Measurements from ENCODE around the gene EYA2.
"Not testable (repeated sequence)": the region's sequence is repeated elsewhere in the genome, so short reads cannot be mapped to it uniquely, and the experiment has no call there.

The EYA2 gene

DNA sequence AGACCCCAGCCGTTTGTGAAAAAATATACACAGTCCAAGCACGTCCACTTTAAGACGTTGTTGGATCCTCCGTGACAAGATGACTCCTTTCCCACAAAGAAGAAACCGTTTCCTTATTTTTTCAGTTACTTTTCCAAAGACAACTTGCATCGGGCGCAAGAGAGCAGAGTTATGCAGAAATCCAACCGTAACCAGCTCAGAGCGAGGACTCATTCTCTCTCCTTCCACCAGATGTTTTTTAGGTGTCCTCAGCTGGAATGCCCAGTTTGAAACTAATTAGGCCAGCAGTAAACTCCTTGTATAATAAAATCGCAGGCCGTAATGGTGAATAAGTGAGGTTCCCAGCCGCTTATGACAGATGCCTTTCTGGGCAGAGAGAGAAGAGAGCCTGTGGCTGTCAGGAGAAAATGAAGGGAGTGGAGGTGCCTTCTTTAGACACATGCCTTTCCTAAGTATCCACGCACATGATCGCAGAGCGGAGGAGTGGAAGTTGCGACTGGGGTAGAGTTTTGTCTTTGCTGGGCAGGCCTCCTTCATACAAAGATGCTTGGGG is 2.8 kb downstream of the EYA2 start:
- DNase-seq, result no peak

DNA sequence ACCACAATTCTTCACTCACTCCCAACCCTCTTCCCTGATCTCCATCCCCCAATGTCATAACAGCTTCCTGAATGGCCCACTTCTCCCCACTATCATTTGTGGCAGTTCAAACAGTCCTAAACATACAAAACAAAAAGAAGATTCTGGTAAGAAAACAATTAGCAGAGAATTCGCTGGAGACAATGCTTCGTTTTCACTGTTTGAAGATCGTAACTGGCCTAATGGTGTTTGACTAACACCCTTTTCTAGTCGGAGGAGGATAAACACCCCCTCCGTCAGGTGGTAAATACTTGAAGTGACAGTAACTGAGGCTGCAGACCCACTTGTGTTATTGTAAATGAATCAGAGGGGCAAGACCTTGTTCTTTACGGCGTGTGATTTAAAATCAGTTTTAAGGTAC is 3.8 kb downstream of the EYA2 start:
- no peak for DNase-seq

DNA sequence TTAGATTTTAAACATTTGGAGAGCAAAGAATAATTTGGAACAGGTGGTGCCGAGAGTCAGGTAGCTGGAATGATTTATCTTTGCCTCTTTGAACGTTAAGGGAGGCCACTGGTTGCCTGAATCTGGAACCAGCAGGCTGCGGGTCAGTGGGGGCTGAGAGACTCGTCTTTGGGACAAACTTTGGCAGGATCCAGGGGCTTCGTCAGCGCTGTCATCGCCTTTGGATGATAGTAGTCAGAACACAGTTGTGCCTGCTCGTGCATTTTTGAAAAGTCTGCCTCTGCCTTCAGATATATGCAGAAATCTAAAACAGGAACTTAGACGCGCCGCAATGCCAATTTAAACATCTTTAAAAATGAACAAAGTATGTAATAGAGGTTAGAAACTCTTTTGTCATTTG is 5.0 kb downstream of the EYA2 start:
- DNase-seq, result no peak

DNA sequence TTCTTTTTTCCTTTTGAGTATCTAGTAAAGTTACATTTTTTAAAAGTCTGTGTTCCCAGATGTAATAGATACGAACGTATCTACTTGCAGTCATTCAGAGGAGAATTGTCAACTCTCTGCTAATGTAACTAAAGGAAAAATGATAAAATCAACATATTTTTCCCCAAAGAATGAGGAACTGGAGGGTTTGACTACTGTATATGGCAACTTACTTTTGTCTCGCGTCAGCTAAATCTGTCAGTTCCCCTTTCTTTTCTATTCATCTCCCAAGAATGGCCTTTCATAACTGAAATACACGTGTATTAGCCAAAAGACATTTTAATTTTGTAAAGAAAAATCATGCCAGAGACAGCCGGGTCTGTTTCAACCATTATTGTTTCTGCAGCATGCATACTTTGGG is 5.4 kb downstream of the EYA2 start:
- no peak for DNase-seq

DNA sequence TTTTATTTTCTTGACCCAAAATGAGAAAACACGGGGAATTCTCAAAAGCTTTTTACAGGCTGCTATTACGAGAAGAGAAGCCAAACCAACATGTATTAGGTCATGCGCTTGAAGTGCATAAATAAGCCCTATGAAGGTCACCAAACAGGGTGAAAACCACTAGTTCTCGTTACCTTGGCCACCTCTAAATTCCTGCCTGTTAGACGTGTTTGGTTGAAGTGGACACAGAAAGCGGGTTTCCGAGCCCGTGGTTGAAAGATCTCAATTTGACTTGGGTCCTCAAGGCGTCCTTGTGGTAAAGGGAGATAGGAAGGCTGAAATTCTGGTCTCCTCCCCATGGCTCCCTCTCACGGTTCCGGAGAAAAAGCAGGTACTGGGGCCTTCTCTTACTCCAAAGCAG is 6.2 kb downstream of the EYA2 start:
- DNase-seq, result no peak

DNA sequence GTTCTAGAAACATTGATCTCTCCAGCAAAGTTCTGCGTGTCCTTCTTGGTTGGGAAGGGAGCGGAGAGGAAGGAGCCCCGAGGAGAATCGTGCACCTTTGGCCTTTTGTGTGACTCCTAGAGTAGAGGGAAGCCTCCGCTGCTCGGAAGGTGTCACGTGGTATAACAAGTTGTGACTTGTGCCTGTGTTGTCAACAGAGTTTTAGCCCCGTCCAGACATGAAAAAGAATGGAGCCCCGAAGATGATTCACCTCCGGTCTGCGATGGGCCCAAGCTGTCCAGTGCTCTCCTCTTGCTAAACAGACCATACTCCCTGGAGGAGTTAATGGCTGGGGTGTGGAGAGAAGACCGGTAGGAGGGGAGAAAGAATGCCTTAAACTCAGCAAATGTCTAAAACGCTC is 7.0 kb downstream of the EYA2 start:
- no peak for DNase-seq

DNA sequence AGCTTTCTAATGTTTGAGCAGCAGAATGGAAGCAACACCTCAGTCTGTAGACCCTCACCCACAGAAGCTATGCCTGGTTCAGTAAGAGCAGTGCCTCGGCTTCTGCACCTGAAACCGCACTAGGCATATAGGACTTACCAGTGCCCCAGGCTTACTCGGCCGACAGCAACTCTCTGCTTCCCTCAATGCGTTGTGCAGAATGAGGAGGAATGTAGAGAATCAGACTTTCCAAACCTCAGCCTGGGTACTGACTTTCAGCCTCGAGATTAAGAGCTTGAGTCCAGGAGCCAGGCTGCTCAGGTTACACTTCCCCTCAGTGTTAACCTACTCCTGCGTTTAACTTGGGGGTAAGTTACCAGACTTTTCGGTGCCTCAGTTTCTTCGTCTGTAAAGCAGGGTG is 8.6 kb downstream of the EYA2 start:
- DNase-seq, result no peak

DNA sequence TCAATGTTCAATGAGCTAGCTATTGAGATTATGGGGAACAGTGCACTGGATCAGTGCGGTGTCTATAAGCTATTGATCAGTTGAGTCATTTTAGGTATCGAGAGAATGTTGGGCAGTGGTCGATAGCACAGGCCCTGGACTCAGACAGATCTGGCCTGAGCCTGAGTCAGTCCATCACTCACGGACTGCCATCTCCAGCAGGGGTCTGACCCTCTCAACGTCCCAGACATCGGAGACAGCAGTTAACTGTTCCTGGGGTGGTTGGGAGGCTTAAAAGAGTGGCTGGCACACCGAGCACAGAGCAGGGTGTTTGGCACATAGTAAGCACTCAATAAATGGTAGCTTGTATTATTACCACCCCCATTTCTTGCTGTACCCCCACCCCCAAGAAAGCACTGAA is 9.3 kb downstream of the EYA2 start:
- DNase-seq, result no peak

DNA sequence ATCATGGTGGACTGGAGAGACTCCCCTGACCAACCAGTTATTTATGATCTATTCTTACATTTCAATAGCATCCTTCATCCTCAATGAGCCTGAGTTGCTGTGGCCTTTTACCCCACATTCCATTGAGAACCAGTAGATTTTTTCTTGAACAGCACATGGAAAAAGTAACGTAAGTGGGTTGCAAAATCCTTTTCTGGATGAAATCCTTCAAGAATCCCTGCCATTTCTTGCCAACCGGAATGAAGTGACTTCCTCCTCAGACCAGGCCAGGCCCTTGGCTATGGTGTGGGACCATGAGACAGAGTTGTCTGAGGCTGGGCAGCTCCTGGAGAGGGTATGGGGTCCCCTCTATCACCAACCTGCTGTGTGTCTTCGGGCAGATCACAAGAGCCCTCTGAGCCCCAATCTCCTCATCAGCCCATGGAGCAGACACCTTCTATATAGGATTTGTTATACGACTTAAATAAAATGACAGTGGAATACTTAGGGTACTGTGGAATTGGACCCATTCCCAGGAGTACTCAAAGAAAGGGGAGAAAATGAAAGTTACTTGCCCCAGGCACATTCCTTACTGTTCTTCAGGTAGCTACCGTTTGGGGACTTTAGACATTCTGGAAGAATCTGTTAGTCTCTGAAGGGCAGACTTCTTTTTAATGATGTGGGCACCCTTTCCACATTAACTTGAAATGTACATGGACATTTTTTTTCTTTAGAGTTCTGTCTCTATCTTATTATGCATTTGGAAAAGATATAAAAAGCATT is 10.9 kb downstream of the EYA2 start:
- DNase-seq, result no peak

DNA sequence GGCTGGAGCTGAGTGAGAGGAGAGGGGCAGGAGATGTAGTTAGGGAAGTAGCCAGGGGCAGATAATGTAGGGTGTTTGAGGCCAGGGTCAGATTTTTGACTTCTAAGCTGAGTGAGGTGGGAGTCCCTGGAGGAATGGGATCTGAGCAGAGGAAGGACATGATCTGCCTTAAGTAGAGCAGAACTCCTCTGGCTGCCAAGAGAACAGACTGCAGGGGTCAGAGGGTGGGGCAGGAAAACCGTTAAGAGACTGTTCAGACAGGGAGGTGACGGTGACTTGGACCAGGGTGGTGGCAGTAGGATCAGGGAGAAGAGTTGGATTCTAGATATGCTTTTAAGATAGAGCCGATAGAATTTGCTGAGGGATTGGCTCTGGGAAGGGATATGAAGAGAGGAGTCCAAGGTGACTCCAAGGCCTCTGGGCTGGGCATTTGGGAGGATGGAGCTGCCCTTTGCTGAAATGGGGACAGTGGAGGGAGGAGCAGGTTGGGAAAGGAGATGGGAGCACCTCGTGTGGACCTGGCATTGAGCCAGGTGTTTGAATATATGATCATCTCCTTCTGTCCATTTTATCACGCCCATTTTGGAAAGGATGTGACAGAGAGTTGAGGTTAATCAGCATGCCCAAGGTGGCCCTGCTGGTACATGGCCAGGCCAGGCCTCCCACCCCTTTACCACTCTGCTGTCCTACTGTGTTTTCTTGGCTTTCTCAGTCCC is 18.8 kb downstream of the EYA2 start:
- DNase-seq, result no peak

DNA sequence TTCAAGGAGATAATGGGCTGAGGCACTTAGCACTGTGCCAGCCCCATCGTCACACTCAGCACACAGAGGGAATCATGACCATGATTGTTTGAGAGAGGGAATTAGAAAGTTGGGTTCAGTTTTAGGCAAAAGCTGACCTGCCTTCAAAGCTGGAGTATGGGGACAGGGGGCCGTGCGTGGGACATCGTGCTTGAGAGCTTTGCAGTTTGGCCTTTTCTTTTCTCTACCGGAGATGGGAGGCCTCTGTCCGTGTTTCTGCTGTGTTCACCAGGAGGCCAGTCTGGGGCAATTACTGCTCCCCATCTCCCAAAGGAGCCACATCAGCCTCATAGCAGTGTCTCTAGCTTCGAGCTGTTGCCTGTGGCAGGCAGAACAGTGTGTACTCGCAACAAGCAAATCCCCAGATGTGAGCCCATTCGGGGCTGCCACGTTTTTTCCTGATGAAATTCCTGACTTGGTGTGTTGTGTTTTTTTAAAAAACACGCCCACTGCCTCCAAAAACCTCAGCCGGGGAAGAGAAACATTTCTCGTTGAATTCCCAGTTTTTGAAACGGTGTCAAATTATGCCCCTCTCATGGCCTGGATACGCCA is 20.2 kb downstream of the EYA2 start:
- DNase-seq, result no peak

DNA sequence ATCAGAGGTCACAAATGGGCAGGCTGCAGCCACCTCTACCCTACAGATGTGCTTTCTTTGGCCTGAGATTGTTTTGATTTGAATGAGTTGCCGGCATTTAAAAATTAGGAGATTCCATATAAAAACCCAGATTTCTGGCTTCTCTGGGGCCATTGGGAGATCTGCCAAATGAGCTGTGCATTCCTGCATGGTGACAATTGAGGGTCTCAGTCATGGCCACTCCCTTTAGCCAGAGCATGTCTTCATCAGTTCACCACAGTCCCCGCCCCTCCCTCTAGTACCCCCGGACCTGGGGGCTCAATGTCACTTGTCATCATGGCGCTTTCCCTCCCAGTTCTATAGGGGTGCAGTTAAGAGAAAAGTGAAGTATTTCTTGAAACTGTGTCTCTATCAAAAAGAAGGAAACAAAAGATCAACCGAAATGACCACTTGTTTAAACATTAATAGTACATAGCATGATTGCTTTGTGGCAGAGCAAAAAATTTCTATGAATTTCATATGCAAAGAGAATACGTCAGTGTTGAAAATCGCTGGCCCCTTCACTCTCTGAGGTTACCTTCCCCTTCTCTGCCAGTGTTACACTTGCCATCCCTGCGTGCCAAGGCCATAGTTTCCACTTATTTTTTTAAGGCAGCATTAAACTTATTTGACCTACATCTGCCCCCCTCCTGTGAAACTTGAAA is 21.1 kb downstream of the EYA2 start:
- DNase-seq, result no peak

DNA sequence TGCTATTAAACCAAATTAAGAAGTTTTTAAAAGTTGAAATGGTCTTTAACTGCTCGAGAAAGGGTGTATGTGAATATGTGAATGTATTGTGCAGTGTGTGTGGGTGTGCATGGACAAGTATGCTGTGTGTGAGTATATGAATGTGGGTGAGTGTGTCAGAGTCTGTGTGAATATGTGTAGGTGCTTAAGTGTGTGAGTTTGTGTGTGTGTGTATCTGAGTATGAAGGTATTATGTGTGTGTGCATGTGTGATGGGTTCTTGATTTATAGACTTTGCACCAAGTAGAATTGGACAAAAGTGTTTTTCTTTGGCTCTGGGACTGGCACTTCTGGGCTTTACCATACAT is 21.6 kb downstream of the EYA2 start:
- DNase-seq, result no peak

DNA sequence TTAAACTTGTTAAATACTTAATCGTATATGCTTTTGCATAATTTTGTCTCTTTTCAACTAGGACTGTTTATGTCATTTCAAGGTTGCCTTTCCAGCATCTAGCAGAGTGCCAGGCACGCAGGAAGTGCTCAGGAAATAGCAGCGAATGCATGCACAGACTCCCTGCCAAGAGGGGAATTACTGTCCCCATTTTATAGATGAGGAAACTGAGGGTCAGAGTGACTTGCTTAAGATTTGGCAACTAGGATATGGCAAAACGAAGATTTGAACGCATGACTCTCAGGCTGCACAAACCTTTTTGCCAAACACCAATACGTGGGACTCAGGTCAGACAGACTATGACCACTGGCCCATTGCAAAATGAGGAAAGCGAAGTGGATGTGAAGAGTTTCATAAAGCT is 22.5 kb downstream of the EYA2 start:
- DNase-seq, result no peak

DNA sequence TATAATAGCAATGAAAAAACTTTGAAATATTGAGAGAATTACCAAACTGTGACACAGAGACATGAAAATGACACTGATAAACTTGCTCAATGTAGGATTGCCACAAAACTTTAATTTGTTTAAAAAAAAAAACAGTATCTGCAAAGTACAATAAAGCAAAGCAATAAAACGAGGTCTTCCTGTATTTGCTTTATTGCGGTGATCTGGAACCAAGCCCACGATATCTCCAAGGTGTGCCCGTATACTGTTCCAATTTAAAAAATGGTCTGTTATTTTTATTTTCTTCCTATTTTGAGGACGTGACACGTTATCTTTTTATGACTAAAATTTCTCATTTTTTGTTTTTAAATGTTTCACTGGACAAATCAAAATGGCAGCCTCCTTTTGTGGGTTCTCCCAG is 25.5 kb downstream of the EYA2 start:
- no peak for DNase-seq

DNA sequence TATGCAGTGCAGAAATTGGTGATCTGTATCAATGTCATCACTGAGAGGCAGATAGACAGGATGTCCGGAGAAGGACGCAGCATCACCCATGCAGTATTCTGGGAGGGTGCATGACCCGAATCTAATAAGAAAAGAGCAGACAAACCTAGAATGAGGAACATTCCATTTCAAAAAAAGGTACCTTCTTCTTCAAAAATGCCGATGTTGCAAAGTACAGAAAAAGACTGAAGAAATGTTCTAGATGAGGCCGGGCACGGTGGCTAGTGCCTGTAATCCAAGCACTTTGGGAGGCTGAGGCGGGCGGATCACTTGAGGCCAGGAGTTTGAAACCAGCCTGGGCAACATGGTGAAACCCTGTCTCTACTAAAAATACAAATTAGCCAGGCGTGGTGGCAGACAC is 28.2 kb downstream of the EYA2 start:
- DNase-seq, result not testable (repeated sequence)

DNA sequence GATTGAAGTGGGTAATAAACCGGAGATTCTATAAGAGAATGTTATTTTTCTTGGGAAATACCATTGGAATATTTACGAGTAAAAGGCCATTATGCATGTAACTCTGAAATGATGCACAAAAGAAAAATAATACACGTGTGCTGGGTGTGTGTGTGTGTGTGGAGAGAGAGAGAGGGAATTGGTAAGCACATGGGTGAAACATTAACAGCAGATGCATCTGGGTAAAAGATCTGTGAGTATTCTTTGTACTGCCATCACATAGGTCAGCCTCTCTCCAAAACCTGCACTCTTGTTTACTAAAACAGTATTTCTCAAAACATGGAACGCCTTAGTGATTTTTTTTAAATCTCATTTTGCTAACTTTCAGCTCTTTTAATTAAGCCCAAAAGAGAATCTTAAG is 28.9 kb downstream of the EYA2 start:
- no peak for DNase-seq

DNA sequence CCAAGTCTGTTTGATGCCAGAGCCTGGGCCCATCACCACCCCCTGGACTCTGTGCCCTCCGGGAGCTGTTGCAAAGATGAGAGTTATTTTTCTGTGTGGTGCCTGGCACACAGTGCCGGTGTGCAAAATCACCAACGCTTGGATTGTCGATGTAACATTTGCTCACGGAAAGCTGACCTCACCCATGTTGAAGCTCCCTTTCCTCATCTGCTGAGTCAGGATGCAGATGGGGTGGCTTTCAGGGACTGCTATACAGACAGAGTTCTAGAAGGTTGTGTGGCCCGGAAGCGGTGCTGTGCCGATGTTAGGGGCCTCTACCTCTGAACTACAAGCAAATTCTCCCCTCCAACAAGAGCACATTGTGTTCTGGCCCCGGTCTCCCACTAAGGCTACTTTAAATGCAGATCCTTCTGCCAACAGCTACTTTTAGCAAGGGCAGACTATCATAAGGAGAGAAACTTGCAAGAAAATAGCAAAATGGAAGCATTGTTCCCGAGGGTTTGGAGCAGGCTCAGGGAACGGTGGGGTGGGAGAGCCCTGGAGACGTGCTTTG is 34.0 kb downstream of the EYA2 start:
- no peak for DNase-seq

DNA sequence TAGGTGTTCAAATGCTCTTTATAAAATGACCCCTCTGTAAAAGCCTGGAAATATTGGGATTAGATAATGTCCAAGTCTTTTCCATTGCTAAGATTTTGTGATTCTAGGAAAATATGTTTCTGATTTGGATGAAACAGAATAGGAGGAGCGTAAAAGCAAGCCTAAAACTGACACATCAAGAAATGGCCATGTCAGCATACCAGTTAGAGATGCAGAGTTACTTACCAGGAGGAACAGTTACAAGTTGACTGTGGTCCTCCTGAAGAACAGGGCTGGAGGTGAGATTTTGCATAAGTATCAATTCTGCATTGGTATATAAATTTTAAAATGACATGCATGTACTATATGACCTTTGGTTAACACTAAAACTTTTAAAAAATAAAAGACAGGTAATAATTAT is 35.3 kb downstream of the EYA2 start:
- no peak for DNase-seq

DNA sequence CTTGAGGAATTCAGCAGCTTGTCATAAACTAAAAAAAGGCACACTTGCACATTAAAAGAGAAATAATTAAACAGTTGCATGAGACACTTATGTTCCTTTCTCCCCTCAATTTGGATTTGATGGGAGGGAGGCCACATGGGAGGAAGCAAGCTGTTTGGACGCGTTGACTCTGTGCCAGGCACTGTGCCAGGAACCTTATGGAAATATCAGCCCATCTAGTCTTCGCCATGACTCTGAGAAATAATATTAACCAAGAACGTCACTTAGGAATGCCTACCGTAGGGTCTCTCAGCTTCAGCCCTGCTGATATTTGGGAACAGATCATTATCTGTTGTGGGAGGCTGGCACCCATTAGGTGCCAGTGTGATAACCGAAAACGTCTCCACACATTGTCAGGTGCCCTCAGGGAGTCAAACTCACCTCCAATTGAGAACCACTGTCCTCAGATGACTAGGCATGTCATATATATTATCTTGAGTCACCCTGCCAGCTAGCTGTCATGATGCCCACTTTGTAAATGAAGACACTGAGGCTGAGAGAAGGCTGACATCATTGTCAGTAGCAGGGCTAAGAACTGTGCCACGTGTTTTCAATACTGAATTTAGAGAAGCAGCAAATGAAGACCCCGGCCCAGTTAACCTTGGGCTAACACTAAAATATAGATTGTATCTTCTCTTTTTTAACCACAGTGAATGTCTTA is 36.1 kb downstream of the EYA2 start:
- no peak for DNase-seq

DNA sequence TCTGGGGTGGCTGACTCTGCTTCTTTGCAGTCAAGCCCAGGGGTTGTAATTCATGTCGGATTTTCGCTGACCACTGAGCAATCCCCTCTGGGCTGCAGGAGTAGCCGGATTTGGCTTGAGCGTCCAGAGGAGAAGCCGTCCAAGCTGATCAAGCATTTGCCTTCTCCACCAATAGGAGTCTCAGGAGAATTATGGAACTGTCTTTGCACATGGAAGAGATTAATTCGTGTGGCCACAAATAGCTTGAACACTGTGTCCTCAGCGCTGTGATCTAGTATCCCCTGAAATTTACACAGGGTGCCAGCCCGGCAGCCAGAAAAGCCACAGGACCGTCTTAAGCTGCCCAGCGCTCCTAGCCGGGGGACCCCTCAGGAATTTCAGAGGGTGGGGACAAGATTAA is 37.1 kb downstream of the EYA2 start:
- no peak for DNase-seq

DNA sequence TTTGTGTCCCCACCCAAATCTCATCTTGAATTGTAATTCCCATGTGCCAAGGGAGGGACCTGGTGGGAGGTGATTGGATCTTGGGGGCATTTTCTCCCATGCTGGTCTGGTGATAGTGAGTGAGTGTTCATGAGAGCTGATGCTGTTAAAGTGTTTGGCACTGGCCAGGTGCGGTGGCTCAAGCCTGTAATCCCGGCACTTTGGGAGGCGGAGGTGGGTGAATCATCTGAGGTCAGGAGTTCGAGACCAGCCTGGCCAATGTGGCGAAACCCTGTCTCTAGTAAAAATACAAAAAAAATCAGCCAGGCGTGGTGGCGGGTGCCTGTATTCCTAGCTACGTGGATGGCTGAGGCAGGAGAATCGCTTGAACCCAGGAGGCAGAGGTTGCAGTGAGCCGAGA is 37.8 kb downstream of the EYA2 start:
- DNase-seq, result not testable (repeated sequence)

DNA sequence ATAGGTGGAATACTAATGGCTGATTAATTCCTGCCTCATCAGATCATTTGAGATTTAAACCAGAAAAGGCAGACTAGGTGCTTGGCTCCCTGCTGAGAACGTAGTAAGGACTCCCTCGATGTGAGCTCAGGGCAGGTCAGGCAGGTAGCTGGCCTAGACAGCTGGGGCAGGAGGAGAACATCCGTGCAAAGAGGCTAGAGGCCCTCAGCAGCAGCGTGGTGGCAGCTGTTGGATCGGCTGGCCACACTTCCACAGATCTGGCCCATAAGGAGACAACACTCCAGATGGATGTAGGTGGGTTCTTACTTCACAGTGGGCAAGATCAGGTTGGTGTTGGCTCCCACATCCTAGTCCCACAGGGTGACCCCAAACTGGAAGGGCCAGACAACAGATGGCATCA is 38.5 kb downstream of the EYA2 start:
- DNase-seq, result no peak
